ENCODE results near the gene PASD1.

GRCh38 chrX:151570561-151570960 lies 7.1 kb downstream of the PASD1 start:
- TF ChIP-seq, protein P1, sequence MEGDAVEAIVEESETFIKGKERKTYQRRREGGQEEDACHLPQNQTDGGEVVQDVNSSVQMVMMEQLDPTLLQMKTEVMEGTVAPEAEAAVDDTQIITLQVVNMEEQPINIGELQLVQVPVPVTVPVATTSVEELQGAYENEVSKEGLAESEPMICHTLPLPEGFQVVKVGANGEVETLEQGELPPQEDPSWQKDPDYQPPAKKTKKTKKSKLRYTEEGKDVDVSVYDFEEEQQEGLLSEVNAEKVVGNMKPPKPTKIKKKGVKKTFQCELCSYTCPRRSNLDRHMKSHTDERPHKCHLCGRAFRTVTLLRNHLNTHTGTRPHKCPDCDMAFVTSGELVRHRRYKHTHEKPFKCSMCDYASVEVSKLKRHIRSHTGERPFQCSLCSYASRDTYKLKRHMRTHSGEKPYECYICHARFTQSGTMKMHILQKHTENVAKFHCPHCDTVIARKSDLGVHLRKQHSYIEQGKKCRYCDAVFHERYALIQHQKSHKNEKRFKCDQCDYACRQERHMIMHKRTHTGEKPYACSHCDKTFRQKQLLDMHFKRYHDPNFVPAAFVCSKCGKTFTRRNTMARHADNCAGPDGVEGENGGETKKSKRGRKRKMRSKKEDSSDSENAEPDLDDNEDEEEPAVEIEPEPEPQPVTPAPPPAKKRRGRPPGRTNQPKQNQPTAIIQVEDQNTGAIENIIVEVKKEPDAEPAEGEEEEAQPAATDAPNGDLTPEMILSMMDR (IDR thresholded peaks at IDR 0.05) = no peak
- no peak for TF ChIP-seq POLR2A (IDR thresholded peaks at IDR 0.05)
